ENCODE measurements around the gene MFN1. TPM values are rescaled to one million over a fixed set of nuclear protein-coding genes. Genes with fewer than 3 reads are reported as not detected.
A peak's percentile ranks its signal among the peaks of the same experiment; 100 is the strongest.

MFN1 gene
- total RNA-seq, 1 experiment from 2014 or later: 45.2 TPM

DNA sequence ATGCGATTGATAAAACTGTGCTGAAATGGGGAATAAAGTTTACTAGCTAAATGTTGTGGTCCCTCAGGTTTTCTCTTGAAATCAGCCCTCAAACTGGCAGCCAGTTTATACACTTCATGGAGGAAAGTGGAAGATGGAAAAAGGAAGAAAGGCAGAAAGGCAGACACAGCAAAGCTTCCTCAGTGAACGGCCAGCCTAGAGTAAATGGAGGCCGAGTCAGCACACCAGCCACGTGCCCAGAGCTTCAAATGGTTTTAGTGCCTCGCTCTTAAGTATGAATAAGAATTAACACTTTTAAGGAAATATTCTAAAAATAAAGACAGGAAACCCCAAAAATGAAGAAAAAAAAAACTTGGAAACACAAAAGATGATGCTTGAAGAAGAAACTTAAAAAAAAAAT, 55.5 kb downstream of the MFN1 start:
- Histone ChIP-seq H3K23me2 (ENCODE audit: insufficient read length, low read depth, low read length, poor library complexity, severe bottlenecking) (no peaks in the 10 kb centered on the region), H2AFZ (ENCODE audit: low read length) (no peak overlapping the region), H3K23ac (ENCODE audit: insufficient read length, low read depth, low read length) (no peak overlapping the region), H4K20me1 (ENCODE audit: control insufficient read depth, insufficient read depth, insufficient read length) (no peaks in the 10 kb centered on the region), H3K56ac (ENCODE audit: insufficient read length, low read depth, low read length) (no peak overlapping the region), H3K27me3 (ENCODE audit: insufficient read depth, low read length) (no peaks in the 10 kb centered on the region), H3K79me2 (ENCODE audit: insufficient read depth, low read length) (no peaks in the 10 kb centered on the region), H2BK12ac (ENCODE audit: insufficient read length, low read depth, low read length) (no peak overlapping the region), H3K4me1 (ENCODE audit: insufficient read depth, low read length) (peaks cover 2% of the 10 kb centered on the region; the same call in 1 of the 2 replicates), H3K79me1 (ENCODE audit: insufficient read depth, low read depth, low read length, poor library complexity, severe bottlenecking) (no peaks in the 10 kb centered on the region), H2AK5ac (ENCODE audit: insufficient read length, low read length) (no peak overlapping the region), H2BK20ac (ENCODE audit: low read depth, low read length, poor library complexity, severe bottlenecking) (no peak overlapping the region), H3K4me2 (ENCODE audit: insufficient read depth, insufficient read length, low read length) (no peak overlapping the region), H3K9me3 (ENCODE audit: control insufficient read depth, low read depth, low read length) (no peaks in the 10 kb centered on the region), H2BK15ac (ENCODE audit: low read depth, low read length) (no peak overlapping the region), H4K8ac (replicated peaks; ENCODE audit: insufficient read length, low read depth, low read length) (no peak overlapping the region), H3K27ac (ENCODE audit: insufficient read length, low read depth, low read length) (no peak overlapping the region), H2BK5ac (ENCODE audit: insufficient read length, low read length) (no peak overlapping the region), H4K5ac (ENCODE audit: insufficient read length, low read depth, low read length) (no peak overlapping the region), H3K9ac (ENCODE audit: extremely low read depth, insufficient read length, low read length) (no peak overlapping the region), H3T11ph (ENCODE audit: low read length) (no peak overlapping the region), H3K4ac (ENCODE audit: low read depth, low read length) (no peak overlapping the region), H3K18ac (ENCODE audit: insufficient read length, low read depth, low read length) (no peak overlapping the region), H2BK120ac (ENCODE audit: low read depth, low read length, poor library complexity, severe bottlenecking) (no peak overlapping the region), H4K91ac (ENCODE audit: insufficient read length, low read depth, low read length) (no peak overlapping the region), H3K14ac (ENCODE audit: insufficient read depth, low read length) (no peak overlapping the region)
- DNase-seq: no peak
- H3K4me3 Mint-ChIP-seq: no peak overlapping the region
- no peak for TF ChIP-seq CTCF (conservative IDR thresholded peaks at IDR 0.05)
- no peaks in the 10 kb centered on the region for H3K27me3 Mint-ChIP-seq (ENCODE audit: low read depth)
- H3K9me3 Mint-ChIP-seq: no peaks in the 10 kb centered on the region
- peaks cover 3 to 10% (median 4%) of the 10 kb centered on the region in 3 experiments; a peak in 4 of 7 replicates for H3K36me3 Mint-ChIP-seq (ENCODE audit: insufficient read depth in 1 of 3, low read depth in 3 of 3)
- H3K27ac Mint-ChIP-seq: peak overlapping the region; percentile 76 to 97 (median 90)
- WGBS (ENCODE audit: extremely low coverage, insufficient read length, low lambda C conversion rate): no CpG with 5 or more reads among the region's 5 CpGs
- peaks cover 34 to 40% of the 10 kb centered on the region in 2 experiments for H3K4me1 Mint-ChIP-seq
